Measurements from ENCODE around the gene CCZ1.
"Not testable (repeated sequence)": the region's sequence is repeated elsewhere in the genome, so short reads cannot be mapped to it uniquely, and the experiment has no call there.

CCZ1 gene

GRCh38 chr7:5898480-5899224 lies at the start of gene CCZ1:
CCZ1 (plus strand) TSS chr7:5898733; CDS start chr7:5898800, 67 bp downstream.
- peak; percentile 82 for DNase-seq

DNA sequence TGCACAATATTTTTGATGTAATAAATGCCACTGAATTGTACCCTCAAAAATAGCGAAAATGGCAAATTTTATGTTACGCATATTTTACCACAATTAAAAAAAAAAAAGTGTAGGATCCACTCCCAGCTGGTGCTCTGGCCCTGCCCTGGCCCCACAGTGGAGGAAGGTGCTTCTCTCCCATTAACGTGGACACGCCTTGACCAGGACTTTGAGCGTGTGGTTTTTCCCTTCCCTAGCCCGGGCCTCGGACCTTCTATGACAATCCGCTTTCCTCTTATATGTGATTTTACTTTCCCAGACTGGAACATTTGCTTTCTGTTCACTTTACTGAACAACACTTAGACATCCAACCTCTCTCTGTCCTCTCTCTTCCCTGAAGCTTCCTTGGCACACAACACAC lies 47.6 kb upstream of the CCZ1 start:
- no peak for DNase-seq

DNA sequence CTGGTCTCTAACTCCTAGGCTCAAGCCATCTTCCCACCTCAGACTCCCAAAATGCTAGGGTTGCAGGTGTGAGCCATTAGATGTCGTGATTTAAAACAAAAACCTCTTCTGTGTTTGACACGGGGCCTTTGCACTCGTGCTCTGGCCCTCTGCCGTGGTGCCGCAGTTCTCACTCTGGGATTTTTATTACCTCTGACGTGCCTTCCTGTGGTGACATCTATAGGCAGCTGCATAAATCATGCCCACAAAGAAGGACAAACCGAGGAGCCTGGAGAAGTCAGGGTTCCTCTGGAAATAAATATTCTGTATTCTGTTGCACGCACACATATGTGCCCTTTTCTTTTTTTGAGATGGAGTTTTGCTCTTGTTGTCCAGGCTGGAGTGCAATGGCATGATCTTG lies 43.8 kb upstream of the CCZ1 start:
- no peak for DNase-seq

DNA sequence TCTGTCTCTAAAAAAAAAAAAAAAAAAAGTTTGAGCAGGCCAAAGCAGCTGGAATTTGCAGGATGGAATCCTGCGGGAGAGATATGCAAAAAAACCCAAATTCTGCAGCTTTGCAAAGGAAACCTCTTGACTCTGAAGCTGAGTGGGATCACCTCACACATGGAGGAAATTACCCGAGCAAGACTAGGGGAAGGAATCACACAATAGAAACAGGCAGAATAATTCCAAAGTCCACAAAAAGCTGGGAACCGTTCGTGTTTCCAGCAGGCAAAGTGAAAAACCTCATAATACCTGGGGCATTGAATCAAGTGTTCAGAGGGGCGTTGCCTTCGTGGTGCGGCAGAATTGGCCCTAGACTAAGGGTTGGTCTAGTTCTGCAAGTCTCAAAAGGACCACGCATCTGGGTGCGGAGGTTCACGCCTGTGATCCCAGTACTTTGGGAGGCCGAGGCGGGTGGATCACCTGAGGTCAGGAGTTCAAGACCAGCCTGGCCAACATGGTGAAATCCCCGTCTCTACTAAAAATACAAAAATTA lies 41.4 kb upstream of the CCZ1 start:
- not testable (repeated sequence) for DNase-seq

DNA sequence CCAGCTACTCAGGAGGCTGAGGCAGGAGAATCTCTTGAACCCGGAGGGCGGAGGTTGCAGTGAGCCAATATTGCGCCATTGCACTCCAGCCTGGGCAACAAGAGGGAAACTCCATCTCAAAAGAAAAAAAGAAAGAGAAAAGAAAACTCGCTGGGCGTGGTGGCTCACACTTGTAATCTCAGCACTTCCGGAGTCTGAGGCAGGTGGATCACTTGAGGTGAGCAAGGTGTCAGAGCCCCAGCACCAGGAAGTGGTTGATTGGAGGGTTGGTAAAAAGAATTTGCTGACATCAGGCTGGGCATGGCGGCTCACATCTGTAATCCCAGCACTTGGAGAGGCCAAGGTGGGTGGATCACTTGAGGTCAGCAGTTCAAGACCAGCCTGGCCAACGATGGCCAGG lies 40.0 kb upstream of the CCZ1 start:
- not testable (repeated sequence) for DNase-seq

GRCh38 chr7:5861281-5861680 lies 37.3 kb upstream of the CCZ1 start:
- DNase-seq, result not testable (repeated sequence)

- DNase-seq, result not testable (repeated sequence)
These were observed 35.7 kb upstream of the CCZ1 start for GRCh38 chr7:5862753-5863366.

GRCh38 chr7:5865279-5865931 lies 33.1 kb upstream of the CCZ1 start:
- DNase-seq, result not testable (repeated sequence)

- DNase-seq, result no peak
These were observed 31.5 kb upstream of the CCZ1 start for GRCh38 chr7:5867060-5867459.

DNA sequence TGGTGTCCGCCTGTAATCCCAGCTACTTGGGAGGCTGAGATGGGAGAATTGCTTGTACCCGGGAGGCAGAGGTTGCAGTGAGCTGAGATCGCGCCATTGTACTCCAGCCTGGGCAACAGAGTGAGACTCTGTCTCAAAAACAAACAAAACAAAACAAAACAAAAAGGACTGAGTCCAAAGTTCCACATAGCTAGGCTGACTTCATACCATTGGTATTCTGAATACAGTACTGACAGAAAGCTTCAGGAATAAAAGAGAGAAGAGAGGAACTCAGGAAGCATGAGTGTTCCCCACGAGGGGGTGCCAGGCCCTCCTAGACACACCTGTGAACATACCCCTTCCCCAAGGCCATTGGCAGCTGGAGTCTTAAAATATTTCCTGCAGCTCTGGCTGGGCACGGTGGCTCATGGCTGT lies 29.6 kb upstream of the CCZ1 start:
- not testable (repeated sequence) for DNase-seq

DNA sequence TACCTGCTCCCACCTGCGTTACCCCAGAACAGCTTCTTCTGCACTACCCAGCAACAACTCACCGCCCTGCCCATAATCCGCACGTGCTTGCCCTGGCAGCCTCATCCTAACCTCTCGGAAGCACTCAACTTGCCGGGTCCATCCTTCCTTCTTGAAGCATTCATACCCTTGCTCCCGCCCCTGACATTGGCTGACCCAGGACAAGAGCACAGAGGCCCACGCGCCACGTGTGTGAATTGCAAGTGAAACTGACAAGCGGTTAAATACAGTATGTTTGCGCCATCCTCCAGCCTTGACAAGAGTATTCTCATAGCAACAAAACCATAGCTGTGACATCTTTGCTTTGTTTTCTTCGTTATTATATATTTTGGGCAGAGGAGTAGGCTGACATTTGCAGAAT lies 28.8 kb upstream of the CCZ1 start:
- no peak for DNase-seq

DNA sequence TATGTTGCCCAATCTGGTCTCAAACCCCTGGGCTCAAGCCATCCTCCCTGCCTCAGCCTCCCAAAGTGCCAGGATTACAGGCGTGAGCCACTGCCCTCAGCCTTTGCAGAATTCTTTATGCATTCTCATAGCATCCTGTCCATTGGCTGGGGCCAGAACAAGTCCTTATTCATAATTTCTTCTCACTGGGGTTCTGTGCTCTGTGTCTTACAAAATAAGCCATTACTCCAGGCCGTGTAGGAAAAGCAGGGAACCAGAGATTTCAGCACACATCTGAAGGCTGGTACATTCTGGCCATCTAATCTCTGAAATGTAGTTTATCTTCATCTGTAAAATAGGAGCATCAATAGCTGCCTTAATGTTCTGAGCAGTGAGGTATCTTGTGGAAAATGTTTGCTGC lies 28.2 kb upstream of the CCZ1 start:
- DNase-seq, result no peak

GRCh38 chr7:5872326-5872725 lies 26.2 kb upstream of the CCZ1 start:
- DNase-seq, result no peak

GRCh38 chr7:5879591-5879990 lies 18.9 kb upstream of the CCZ1 start:
- not testable (repeated sequence) for DNase-seq

- not testable (repeated sequence) for DNase-seq
These were observed 18.4 kb upstream of the CCZ1 start for GRCh38 chr7:5880106-5880505.

DNA sequence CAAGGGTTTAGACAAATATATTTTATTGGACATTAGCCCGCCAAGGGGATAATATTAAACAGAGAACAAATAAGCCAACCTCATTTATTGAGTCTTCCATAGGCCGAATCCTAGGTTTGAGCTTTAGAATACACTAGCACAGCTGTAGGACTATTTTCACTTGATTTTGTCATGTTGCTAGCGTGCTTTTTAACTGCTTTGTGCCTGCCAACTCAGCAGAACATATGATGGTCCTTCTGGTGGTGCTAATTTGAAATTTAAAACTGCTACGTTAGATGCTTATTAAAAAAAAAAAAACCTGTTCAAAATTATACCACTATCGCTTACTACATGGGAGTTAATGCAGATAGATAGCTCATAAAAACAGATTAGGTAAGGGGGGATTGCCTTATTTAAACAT lies 14.1 kb upstream of the CCZ1 start:
- DNase-seq, result not testable (repeated sequence)

- not testable (repeated sequence) for DNase-seq
These were observed 10.5 kb upstream of the CCZ1 start for GRCh38 chr7:5888021-5888420.

- DNase-seq, result not testable (repeated sequence)
These were observed 8.3 kb upstream of the CCZ1 start for GRCh38 chr7:5890244-5890643.

DNA sequence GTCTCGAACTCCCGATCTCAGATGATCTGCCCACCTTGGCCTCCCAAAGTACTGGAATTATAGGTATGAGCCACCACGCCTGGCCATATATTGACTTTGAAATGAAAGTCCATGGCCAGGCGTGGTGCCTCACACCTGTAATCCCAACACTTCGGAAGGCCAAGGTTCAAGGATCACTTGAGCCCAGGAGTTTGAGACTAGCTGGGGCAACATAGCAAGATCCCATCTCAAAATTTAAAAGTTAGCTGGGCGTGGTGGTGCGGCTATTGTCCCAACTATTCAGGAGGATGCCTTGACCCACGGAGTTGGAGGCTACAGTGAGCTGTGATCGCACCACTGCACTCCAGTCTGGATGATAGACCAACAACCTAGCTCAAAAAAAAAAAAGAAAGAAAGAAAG lies 6.0 kb upstream of the CCZ1 start:
- DNase-seq, result no peak

- DNase-seq, result not testable (repeated sequence)
These were observed 1.1 kb upstream of the CCZ1 start for GRCh38 chr7:5897369-5897919.

- not testable (repeated sequence) for DNase-seq
These were observed 4.5 kb downstream of the CCZ1 start for GRCh38 chr7:5903002-5903401.

DNA sequence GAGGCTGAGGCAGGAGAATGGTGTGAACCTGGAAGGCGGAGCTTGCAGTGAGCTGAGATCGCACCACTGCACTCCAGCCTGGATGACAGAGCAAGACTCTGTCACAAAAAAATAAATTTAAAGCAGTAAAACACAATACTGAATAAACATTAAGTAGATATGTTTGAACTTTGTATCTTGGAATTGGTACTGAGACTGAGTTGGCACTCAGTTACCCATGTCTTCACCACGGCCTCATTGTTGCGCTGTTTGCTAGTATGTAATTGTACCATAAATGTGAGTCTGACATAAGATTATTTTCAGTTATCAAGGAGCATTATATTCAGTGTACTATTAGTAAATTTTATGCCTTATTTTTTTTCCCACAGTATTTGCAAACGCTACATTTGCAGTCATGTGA lies 6.2 kb downstream of the CCZ1 start:
- not testable (repeated sequence) for DNase-seq

DNA sequence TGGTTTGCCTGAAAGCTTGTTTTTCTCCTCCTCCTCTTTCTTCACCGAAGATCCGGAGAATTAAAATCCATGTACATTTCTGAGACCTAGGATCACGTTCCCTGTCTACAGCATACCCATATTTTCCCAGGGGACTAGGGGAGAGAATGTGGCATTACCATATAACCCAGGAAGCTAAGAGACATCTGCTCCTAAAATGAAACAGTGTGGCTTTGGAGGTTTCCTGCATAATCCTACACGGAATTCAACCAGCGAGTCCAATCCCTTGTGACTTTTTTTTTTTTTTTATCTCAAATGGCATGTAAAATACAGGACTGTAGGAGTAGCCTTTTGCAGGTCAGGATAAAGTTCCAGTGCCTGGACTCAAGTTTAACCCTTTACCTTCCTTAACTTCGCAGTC lies 10.3 kb downstream of the CCZ1 start:
- not testable (repeated sequence) for DNase-seq

All from femur (tissue), 1 donor.